Psoas muscle (tissue), 8 donors: ENCODE results near the gene LBX2. TPM values are rescaled to one million over a fixed set of nuclear protein-coding genes. Genes with fewer than 3 reads are reported as not detected.

Source experiments
- ATAC-seq, 4 donors: fragments of 200-7000 bp; cut with Tn5 transposase; one replicate each; pipeline ENCODE4 v1.9.1; 2020; ENCODE audit warnings: moderate library complexity in 3 of 4, mild to moderate bottlenecking in 2 of 4
- DNase-seq, 2 donors: peaks; one replicate each; pipeline ENCODE4 v3.0.0-alpha.2; 2020
- H3K27ac ChIP-seq: fragments of 200-600 bp; one replicate; pipeline ENCODE4 v1.8.0; 2022
- H3K27me3 ChIP-seq, 3 donors: fragments of 200-600 bp in 1 of 3; one replicate each; pipeline versions ENCODE4 v1.6.1 to v1.8.0; 2013 to 2022; ENCODE audit warnings: low read length in 2 of 3, mild to moderate bottlenecking in 2 of 3, moderate library complexity in 1 of 3; ENCODE audit not compliant: insufficient read depth in 3 of 3
- H3K36me3 ChIP-seq, 2 donors: fragments of 200-600 bp in 1 of 2; one replicate each; pipeline versions ENCODE4 v1.6.1 to v1.8.0; 2013 to 2022; ENCODE audit warnings: low read depth in 1 of 2, mild to moderate bottlenecking in 1 of 2, moderate library complexity in 1 of 2; ENCODE audit not compliant: insufficient read depth in 1 of 2
- H3K4me1 ChIP-seq: fragments of 200-600 bp; one replicate; pipeline ENCODE4 v1.8.0; 2022
- H3K4me3 ChIP-seq: fragments of 200-600 bp; one replicate; pipeline ENCODE4 v1.8.0; 2022; ENCODE audit warnings: mild to moderate bottlenecking
- H3K9me3 ChIP-seq: fragments of 200-600 bp; one replicate; pipeline ENCODE4 v1.8.0; 2022
- WGBS, 3 donors: extraction: QIAGEN DNeasy Blood & Tissue Kit; methylation state at CpG; one replicate each; pipeline versions ENCODE4 v1.1.6 to v1.1.7; 2013; 5-methylcytosine and 5-hydroxymethylcytosine counted together
- intact Hi-C, 2 donors: fragments of 100-400 bp; cut with DNase I; formaldehyde crosslinking; loops; one replicate each; pipeline versions ENCODE4 v1.11.0 to v1.14.2; 2022
- polyA plus RNA-seq, 3 donors: library from polyadenylated mRNA; stranded (reverse); fragments of 200-250 nt; gene quantifications; one replicate each; pipeline ENCODE4 v1.2.3, GENCODE V29; 2013
- total RNA-seq, 4 donors: library from RNA; stranded (reverse); fragmentation: NEBNext Ultra II Directional in 2 of 4; extraction: Animal tissue kit (Norgen Biotek cat#: 25700) in 2 of 4; gene quantifications; one replicate each; pipeline versions ENCODE4 v1.2.1 to v1.2.4, GENCODE V29; 2021 to 2023
- TF ChIP-seq, protein P1 (sequence below): fragments of 200-600 bp; IDR thresholded peaks from one replicate; pipeline ENCODE4 v1.8.0; 2022; ENCODE audit warnings: antibody characterized with exemption
- donor health status: healthy with polysubstance abuse.
- donor health status: DM: no; HTN: no; CAD: no; lungs with moderate emphysema.
- donor health status: Bipolar disorder and iron deficiency.
- donor health status: healthy.
- donor health status: DM: yes; HTN: yes; CAD: no.
- donor health status: DM: no; HTN: no; CAD: no.
- donor health status: DM: no; HTN: no; CAD: no.
- donor health status: DM: yes; HTN: yes; CAD: no.

The LBX2 gene
- total and polyA plus RNA-seq, 7 donors = 0.14 to 0.68 (median 0.26) TPM; not detected in 2

DNA sequence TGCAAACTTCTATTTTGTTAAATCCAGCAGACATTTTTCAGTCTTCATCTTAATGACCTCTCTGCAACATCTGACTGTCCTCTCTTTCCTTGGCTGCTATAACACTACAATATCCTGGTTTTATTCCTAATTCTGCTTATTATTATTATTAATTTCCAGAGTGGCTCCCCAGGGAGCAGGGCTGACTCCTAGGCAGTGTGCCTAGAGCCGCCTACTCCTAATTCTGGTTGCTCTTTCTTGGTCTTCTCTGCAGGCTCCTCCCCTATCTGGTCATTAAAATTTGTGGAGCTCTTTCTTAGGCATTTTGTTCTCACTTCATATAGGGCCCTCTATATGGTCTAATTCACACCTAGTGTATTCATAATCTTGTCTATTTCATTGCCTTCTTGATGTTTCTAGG is 43.6 kb upstream of the LBX2 start:
- ATAC-seq = no peak
- TF ChIP-seq, protein P1, sequence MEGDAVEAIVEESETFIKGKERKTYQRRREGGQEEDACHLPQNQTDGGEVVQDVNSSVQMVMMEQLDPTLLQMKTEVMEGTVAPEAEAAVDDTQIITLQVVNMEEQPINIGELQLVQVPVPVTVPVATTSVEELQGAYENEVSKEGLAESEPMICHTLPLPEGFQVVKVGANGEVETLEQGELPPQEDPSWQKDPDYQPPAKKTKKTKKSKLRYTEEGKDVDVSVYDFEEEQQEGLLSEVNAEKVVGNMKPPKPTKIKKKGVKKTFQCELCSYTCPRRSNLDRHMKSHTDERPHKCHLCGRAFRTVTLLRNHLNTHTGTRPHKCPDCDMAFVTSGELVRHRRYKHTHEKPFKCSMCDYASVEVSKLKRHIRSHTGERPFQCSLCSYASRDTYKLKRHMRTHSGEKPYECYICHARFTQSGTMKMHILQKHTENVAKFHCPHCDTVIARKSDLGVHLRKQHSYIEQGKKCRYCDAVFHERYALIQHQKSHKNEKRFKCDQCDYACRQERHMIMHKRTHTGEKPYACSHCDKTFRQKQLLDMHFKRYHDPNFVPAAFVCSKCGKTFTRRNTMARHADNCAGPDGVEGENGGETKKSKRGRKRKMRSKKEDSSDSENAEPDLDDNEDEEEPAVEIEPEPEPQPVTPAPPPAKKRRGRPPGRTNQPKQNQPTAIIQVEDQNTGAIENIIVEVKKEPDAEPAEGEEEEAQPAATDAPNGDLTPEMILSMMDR = no peak
- intact Hi-C loops = no loop called here
- no peak overlapping the region for H3K4me3 ChIP-seq
- no peaks in the 10 kb centered on the region for H3K4me1 ChIP-seq
- no peaks in the 10 kb centered on the region for H3K36me3 ChIP-seq
- WGBS, 3 donors = 74 to 88% (median 79%) methylated on average over 1 of the region's 1 CpG
- DNase-seq = no peak
- no peak overlapping the region for H3K27ac ChIP-seq
- no peaks in the 10 kb centered on the region for H3K27me3 ChIP-seq
- no peaks in the 10 kb centered on the region for H3K9me3 ChIP-seq

DNA sequence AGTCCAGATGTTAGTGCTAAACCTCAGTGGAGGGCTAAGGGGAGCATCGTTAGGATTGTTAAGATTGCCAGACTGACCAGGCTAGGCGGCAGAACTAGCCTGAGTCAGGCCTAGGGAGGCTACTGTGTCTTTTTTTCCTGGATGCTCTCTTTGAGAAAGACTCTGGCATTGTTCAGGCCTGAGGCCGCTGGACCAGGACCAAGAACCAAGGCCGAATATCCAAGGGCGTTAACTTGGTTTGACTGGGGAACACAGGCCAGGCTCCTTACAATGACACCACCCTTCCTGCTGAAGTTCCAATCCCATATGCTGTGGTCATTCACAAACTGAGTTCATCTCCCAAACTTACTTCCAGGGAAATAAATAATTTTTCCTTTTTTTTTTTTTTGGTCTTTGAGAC is 40.9 kb upstream of the LBX2 start:
- TF ChIP-seq, protein P1 = no peak
- no peak overlapping the region for H3K4me3 ChIP-seq
- DNase-seq = peak; percentile 73 to 78
- no peaks in the 10 kb centered on the region for H3K36me3 ChIP-seq
- no peaks in the 10 kb centered on the region for H3K4me1 ChIP-seq
- peak overlapping the region; percentile 23 for H3K27ac ChIP-seq
- ATAC-seq = peak in 3 of 4 donors; percentile 28 to 55 (median 54)
- H3K9me3 ChIP-seq = no peaks in the 10 kb centered on the region
- no peaks in the 10 kb centered on the region for H3K27me3 ChIP-seq
- intact Hi-C loops = no loop called here
- WGBS, 3 donors = 31 to 48% (median 36%) methylated on average over 5 of the region's 5 CpGs

- Histone ChIP-seq H3K4me3 (no peak overlapping the region), H3K27me3 (no peaks in the 10 kb centered on the region), H3K4me1 (no peaks in the 10 kb centered on the region), H3K27ac (no peak overlapping the region), H3K36me3 (peaks cover 0 to 1% of the 10 kb centered on the region in 2 donors), H3K9me3 (no peaks in the 10 kb centered on the region)
- DNase-seq (no peak), ATAC-seq (no peak)
- 77 to 81% (median 77%) methylated on average over 7 of the region's 7 CpGs for WGBS, 3 donors
- intact Hi-C loops = no loop called here
- TF ChIP-seq, protein P1 = no peak
Measured at GRCh38 chr2:74538881-74539339, 39.5 kb upstream of the LBX2 start.

GRCh38 chr2:74537140-74537539 is 37.7 kb upstream of the LBX2 start:
- 63 to 72% (median 67%) methylated on average over 4 of the region's 4 CpGs for WGBS, 3 donors
- Histone ChIP-seq H3K36me3 (peaks cover 5 to 19% of the 10 kb centered on the region in 2 donors), H3K27ac (no peak overlapping the region), H3K4me1 (peaks cover under 1% of the 10 kb centered on the region), H3K27me3 (no peaks in the 10 kb centered on the region), H3K4me3 (no peak overlapping the region), H3K9me3 (no peaks in the 10 kb centered on the region)
- intact Hi-C loops = no loop called here
- TF ChIP-seq, protein P1 = no peak
- ATAC-seq (no peak), DNase-seq (no peak)
